GM23248 (cell line): ENCODE results near the gene BICDL2. TPM values are rescaled to one million over a fixed set of nuclear protein-coding genes. Genes with fewer than 3 reads are reported as not detected.

Source experiments
- DNase-seq: peaks from one replicate; pipeline ENCODE4 v3.0.0-alpha.2; 2015
- H2AFZ ChIP-seq: fragments of 200-600 bp; sonication (generic); 2 replicates; pipeline ENCODE4 v1.6.1; 2016; ENCODE audit warnings: antibody characterized with exemption
- H3F3A ChIP-seq: fragments of 200-600 bp; sonication (generic); 2 replicates; pipeline ENCODE4 v1.6.1; 2016; ENCODE audit warnings: mild to moderate bottlenecking, antibody characterized with exemption, mixed run types; ENCODE audit not compliant: insufficient read depth
- H3K27ac ChIP-seq: fragments of 200-600 bp; sonication (generic); 2 replicates; pipeline ENCODE4 v1.5.1; 2016; ENCODE audit warnings: mild to moderate bottlenecking
- H3K27me3 ChIP-seq: fragments of 200-600 bp; sonication (generic); replicated peaks from 2 replicates; pipeline ENCODE4 v1.6.1; 2016; ENCODE audit warnings: mild to moderate bottlenecking; ENCODE audit not compliant: insufficient read depth
- H3K36me3 ChIP-seq: fragments of 200-600 bp; sonication (generic); 2 replicates; pipeline ENCODE4 v1.6.1; 2016; ENCODE audit warnings: low read depth, mild to moderate bottlenecking
- H3K4me1 ChIP-seq: fragments of 200-600 bp; sonication (generic); 2 replicates; pipeline ENCODE4 v1.6.1; 2016; ENCODE audit warnings: mild to moderate bottlenecking; ENCODE audit not compliant: insufficient read depth
- H3K4me2 ChIP-seq: fragments of 200-600 bp; sonication (generic); one replicate; pipeline ENCODE4 v1.6.1; 2016; ENCODE audit warnings: mild to moderate bottlenecking; ENCODE audit not compliant: unreplicated experiment
- H3K4me3 ChIP-seq: fragments of 200-600 bp; sonication (generic); 2 replicates; pipeline ENCODE4 v1.5.1; 2016; ENCODE audit warnings: mild to moderate bottlenecking
- H3K79me2 ChIP-seq: fragments of 200-600 bp; sonication (generic); 2 replicates; pipeline ENCODE4 v1.6.1; 2016; ENCODE audit warnings: mild to moderate bottlenecking; ENCODE audit not compliant: insufficient read depth
- H3K9ac ChIP-seq: fragments of 200-600 bp; sonication (generic); 2 replicates; pipeline ENCODE4 v1.6.1; 2016; ENCODE audit warnings: mild to moderate bottlenecking
- H3K9me2 ChIP-seq: fragments of 200-600 bp; sonication (generic); 2 replicates; pipeline ENCODE4 v1.6.1; 2016; ENCODE audit warnings: mixed run types, mild to moderate bottlenecking, moderate library complexity; ENCODE audit not compliant: insufficient read depth
- H3K9me3 ChIP-seq: fragments of 200-600 bp; sonication (generic); one replicate; pipeline ENCODE4 v1.6.1; 2017; ENCODE audit warnings: low read depth
- H4K20me1 ChIP-seq: fragments of 200-600 bp; sonication (generic); 2 replicates; pipeline ENCODE4 v1.6.0; 2016; ENCODE audit not compliant: insufficient read depth
- EZH2 ChIP-seq: fragments of 200-600 bp; sonication (generic); IDR thresholded peaks from 2 replicates; pipeline ENCODE4 v1.6.1; 2018; ENCODE audit warnings: antibody characterized with exemption, mild to moderate bottlenecking; ENCODE audit not compliant: insufficient read depth, poor library complexity, severe bottlenecking
- EZH2phosphoT487 ChIP-seq: fragments of 200-600 bp; sonication (generic); IDR thresholded peaks from 2 replicates; pipeline ENCODE4 v1.6.1; 2018; ENCODE audit warnings: antibody characterized with exemption, moderate library complexity, mild to moderate bottlenecking, low read depth; ENCODE audit not compliant: insufficient read depth
- WGBS, 2 experiments: methylation state at CpG; one replicate each; pipeline ENCODE4 v1.1.6; 2015 to 2017; ENCODE audit warnings: low lambda C conversion rate in 2 of 2, low coverage in 1 of 2; ENCODE audit errors: missing lambda C conversion rate in 2 of 2; 5-methylcytosine and 5-hydroxymethylcytosine counted together
- in situ Hi-C: fragments of 300-500 bp; cut with MboI; formaldehyde crosslinking; loops from 2 replicates; pipeline ENCODE4 v1.15.0; 2020
- polyA plus RNA-seq: library from polyadenylated mRNA; unstranded; fragments of >200 nt; fragmentation: Nextera tagmentation; extraction: Ambion mirVana; gene quantifications from 2 replicates; pipeline ENCODE4 v1.2.1, GENCODE V29; 2016
- total RNA-seq: library from RNA; depleted of rRNA; stranded (reverse); fragments of >200 nt; shearing (Covaris generic); gene quantifications from 2 replicates; pipeline ENCODE4 v1.2.3, GENCODE V29; 2014

The BICDL2 gene
- total and polyA plus RNA-seq, 2 experiments from 2014 or later, result 0.11 to 0.63 TPM

DNA sequence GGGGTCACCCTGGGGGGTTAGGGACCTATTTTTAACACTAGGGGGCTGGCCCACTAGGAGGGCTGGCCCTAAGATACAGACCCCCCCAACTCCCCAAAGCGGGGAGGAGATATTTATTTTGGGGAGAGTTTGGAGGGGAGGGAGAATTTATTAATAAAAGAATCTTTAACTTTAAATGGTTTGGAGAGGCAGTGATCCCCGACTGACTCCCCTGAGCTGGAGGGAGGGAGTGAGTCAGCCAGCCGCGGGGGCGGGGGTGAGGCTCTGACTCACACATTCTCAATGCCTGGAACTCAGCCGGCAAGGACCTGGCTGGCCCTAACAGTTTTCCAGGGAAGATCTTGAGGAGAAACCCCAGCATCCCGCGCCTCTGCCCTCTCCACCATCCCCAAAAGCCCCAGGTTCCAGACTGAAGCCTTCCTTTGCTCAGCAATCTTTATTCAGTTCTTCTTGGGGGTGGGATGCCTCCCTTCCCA is 14.5 kb downstream of the BICDL2 start:
- no peaks in the 10 kb centered on the region for H3K9me3 ChIP-seq
- H3K27me3 ChIP-seq, result no peaks in the 10 kb centered on the region
- in situ Hi-C loops, result no loop called here
- peaks cover 9% of the 10 kb centered on the region for H3K4me1 ChIP-seq
- peaks cover 2% of the 10 kb centered on the region; the same call in 1 of the 2 replicates for H3K36me3 ChIP-seq
- peak; percentile 98 for DNase-seq
- peak overlapping the region; percentile 86 for H3K4me3 ChIP-seq
- H3K9me2 ChIP-seq, result no peaks in the 10 kb centered on the region
- 0 to 3% methylated on average over 6 to 8 of the region's 8 CpGs for whole genome bisulfite sequencing, 2 experiments
- H3F3A ChIP-seq, result peaks cover 13% of the 10 kb centered on the region
- H2AFZ ChIP-seq, result no peak overlapping the region
- H4K20me1 ChIP-seq, result no peaks in the 10 kb centered on the region
- H3K9ac ChIP-seq, result peak overlapping the region; percentile 98
- no peak for TF ChIP-seq EZH2
- TF ChIP-seq EZH2phosphoT487, result no peak
- H3K4me2 ChIP-seq, result peak overlapping the region; percentile 99
- H3K79me2 ChIP-seq, result no peaks in the 10 kb centered on the region
- H3K27ac ChIP-seq, result peak overlapping the region; percentile 100

DNA sequence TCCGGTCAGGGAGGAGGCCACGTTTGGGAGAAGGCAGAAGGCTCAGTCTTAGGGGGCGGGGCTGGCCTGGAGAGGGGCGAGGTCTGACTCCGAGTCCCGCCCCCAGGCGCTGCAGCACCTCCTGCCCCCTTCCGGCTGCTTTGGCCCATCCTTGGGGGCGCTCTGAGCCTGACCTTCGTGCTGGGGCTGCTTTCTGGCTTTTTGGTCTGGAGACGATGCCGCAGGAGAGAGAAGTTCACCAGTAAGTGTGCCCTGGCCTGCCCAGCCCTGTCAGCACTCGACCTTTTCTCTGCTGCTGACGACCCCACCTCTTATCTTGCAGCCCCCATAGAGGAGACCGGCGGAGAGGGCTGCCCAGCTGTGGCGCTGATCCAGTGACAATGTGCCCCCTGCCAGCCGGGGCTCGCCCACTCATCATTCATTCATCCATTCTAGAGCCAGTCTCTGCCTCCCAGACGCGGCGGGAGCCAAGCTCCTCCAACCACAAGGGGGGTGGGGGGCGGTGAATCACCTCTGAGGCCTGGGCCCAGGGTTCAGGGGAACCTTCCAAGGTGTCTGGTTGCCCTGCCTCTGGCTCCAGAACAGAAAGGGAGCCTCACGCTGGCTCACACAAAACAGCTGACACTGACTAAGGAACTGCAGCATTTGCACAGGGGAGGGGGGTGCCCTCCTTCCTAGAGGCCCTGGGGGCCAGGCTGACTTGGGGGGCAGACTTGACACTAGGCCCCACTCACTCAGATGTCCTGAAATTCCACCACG is 15.1 kb downstream of the BICDL2 start:
- peak overlapping the region; percentile 86 for H3K4me3 ChIP-seq
- in situ Hi-C loops, result no loop called here
- peak; percentile 99 for DNase-seq
- H3K4me2 ChIP-seq, result peak overlapping the region; percentile 99
- H3K79me2 ChIP-seq, result no peaks in the 10 kb centered on the region
- H3K27ac ChIP-seq, result peak overlapping the region; percentile 100
- no peak overlapping the region for H2AFZ ChIP-seq
- H3K9me3 ChIP-seq, result no peaks in the 10 kb centered on the region
- peaks cover 2% of the 10 kb centered on the region; the same call in 1 of the 2 replicates for H3K36me3 ChIP-seq
- peak overlapping the region; percentile 98 for H3K9ac ChIP-seq
- TF ChIP-seq EZH2 (no peak), EZH2phosphoT487 (no peak)
- H3F3A ChIP-seq, result peaks cover 13% of the 10 kb centered on the region
- H3K9me2 ChIP-seq, result no peaks in the 10 kb centered on the region
- H3K4me1 ChIP-seq, result peaks cover 9% of the 10 kb centered on the region
- WGBS, 2 experiments, result 1% methylated on average over 21 to 25 of the region's 25 CpGs
- no peaks in the 10 kb centered on the region for H4K20me1 ChIP-seq
- no peaks in the 10 kb centered on the region for H3K27me3 ChIP-seq

- Histone ChIP-seq H2AFZ (no peak overlapping the region), H3K4me2 (peak overlapping the region; percentile 99), H3K9me2 (no peaks in the 10 kb centered on the region), H3K4me1 (peaks cover 9% of the 10 kb centered on the region), H3K9me3 (no peaks in the 10 kb centered on the region), H3K27ac (peak overlapping the region; percentile 100), H3K4me3 (peak overlapping the region; percentile 86), H3K27me3 (no peaks in the 10 kb centered on the region), H3K9ac (peak overlapping the region; percentile 98), H3K36me3 (peaks cover 2% of the 10 kb centered on the region; the same call in 1 of the 2 replicates), H3F3A (peaks cover 13% of the 10 kb centered on the region), H3K79me2 (no peaks in the 10 kb centered on the region), H4K20me1 (no peaks in the 10 kb centered on the region)
- TF ChIP-seq EZH2phosphoT487, result no peak
- no peak for TF ChIP-seq EZH2
- 0 to 2% methylated on average over 28 to 33 of the region's 57 CpGs for WGBS, 2 experiments
- peak; percentile 89 for DNase-seq
- in situ Hi-C loops, result no loop called here
These were observed 15.9 kb downstream of the BICDL2 start for GRCh38 chr16:3020604-3021448.

DNA sequence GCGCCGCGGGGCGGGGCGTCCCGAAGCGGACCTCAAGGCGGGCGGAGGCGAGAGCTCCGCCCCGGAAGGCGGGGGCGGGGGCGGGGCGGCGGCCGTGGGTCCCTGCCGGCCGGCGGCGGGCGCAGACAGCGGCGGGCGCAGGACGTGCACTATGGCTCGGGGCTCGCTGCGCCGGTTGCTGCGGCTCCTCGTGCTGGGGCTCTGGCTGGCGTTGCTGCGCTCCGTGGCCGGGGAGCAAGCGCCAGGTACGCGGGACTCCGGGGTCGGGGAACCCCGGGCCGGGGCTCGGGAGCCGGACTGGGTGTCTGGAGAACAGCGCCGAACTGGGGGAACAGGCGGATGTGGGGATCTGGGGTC is 16.5 kb downstream of the BICDL2 start, which contains the start of gene TNFRSF12A:
TNFRSF12A (plus strand) TSS at position 122 of the 357 bp plus-strand sequence; CDS start at position 152, 30 bp downstream.
- 0 to 1% methylated on average over 14 to 47 of the region's 49 CpGs for WGBS, 2 experiments
- no peaks in the 10 kb centered on the region for H3K9me2 ChIP-seq
- H2AFZ ChIP-seq, result peak within 1 kb of the TSS; percentile 53; the same call in 1 of the 2 replicates

More for the DNA sequence above, 16.5 kb downstream of the BICDL2 start, which contains the start of gene TNFRSF12A:
- peak within 1 kb of the TSS; percentile 100 for H3K27ac ChIP-seq
- H4K20me1 ChIP-seq, result no peaks in the 10 kb centered on the region
- peak within 1 kb of the TSS; percentile 99 for H3K4me2 ChIP-seq
- DNase-seq, result peak; percentile 93
- peaks cover 13% of the 10 kb centered on the region for H3F3A ChIP-seq
- no peaks in the 10 kb centered on the region for H3K27me3 ChIP-seq
- H3K9me3 ChIP-seq, result no peaks in the 10 kb centered on the region
- peaks cover 9% of the 10 kb centered on the region for H3K4me1 ChIP-seq
- peak within 1 kb of the TSS; percentile 98 for H3K9ac ChIP-seq
- H3K4me3 ChIP-seq, result peak within 1 kb of the TSS; percentile 86
- TF ChIP-seq EZH2, result no peak
- TF ChIP-seq EZH2phosphoT487, result no peak
- in situ Hi-C loops, result no loop called here
- H3K36me3 ChIP-seq, result peaks cover 2% of the 10 kb centered on the region; the same call in 1 of the 2 replicates
- H3K79me2 ChIP-seq, result no peaks in the 10 kb centered on the region
